ENCODE data around the gene LTF. TPM values are rescaled to one million over a fixed set of nuclear protein-coding genes. Genes with fewer than 3 reads are reported as not detected.
"Not testable (repeated sequence)": the region's sequence is repeated elsewhere in the genome, so short reads cannot be mapped to it uniquely, and the experiment has no call there.

LTF gene
- total RNA-seq, 1 donor from 2014 or later, result not detected

DNA sequence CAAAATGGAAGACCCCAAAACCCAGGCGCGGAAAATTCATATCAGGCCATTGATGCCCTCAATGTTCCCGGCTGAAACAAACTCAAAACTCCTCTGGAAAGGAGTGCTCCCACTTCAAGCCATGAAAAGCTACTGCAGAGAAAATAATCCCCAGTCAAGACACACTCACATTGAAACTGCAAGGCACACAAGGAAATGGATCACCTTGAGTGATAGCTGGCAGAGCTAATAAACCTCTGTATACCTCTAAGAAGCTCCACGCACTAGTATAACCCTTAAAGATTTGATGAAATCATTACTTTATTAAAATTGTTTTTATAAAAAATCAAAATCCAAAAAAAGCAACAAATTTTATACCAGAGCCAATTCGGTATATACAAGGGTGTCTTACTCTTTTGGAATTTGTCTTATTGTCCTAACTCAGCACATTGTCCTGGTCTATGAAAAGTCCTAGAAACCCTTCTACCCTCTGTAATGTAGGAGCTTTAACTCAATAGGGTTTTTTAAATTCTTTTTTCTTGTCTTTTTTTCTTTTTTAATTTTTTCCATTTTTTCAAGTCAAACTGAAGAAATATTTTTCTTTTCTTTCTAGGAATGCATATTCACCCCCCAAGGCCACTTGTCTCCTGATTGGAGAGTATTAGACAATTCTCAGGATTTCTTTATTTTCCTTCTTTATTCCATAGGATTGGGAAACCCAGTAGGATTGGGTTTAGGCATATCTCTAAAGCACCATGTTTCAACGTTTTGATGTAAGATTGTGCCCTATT lies 66.3 kb downstream of the LTF start:
- intact Hi-C loops (cut with micrococcal nuclease), result no loop called here

- intact Hi-C loops (cut with micrococcal nuclease), result no loop called here
Measured at GRCh38 chr3:46397111-46397510, 67.6 kb downstream of the LTF start.

- intact Hi-C loops (cut with micrococcal nuclease), result no loop called here
Measured at GRCh38 chr3:46395766-46396530, 68.8 kb downstream of the LTF start.

GRCh38 chr3:46395210-46395661 lies 69.5 kb downstream of the LTF start:
- intact Hi-C loops (cut with micrococcal nuclease), result no loop called here

GRCh38 chr3:46393554-46394434 lies 70.9 kb downstream of the LTF start:
- intact Hi-C loops (cut with micrococcal nuclease), result no loop called here

DNA sequence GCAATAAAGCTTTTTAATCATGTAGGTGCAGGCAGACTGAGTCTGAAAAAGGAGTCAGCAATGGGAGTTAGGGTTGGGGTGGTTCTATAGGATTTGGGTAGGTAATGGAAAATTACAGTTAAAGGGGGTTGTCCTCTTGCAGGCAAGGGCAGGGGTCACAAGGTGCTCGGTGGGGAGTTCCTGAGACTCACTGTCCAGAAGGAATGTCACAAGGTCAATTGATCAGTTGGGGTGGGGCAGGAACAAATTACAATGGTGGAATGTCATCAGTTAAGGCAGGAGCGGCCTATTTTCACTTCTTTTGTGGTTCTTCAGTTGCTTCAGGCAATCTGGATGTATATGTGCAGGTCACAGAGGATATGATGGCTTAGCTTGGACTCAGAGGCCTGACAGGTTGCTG lies 71.7 kb downstream of the LTF start:
- intact Hi-C loops (cut with micrococcal nuclease), result no loop called here

- intact Hi-C loops (cut with micrococcal nuclease), result not testable (repeated sequence)
Measured at GRCh38 chr3:46391526-46391925, 73.2 kb downstream of the LTF start.

GRCh38 chr3:46389306-46389705 lies 75.4 kb downstream of the LTF start:
- intact Hi-C loops (cut with micrococcal nuclease), result no loop called here

DNA sequence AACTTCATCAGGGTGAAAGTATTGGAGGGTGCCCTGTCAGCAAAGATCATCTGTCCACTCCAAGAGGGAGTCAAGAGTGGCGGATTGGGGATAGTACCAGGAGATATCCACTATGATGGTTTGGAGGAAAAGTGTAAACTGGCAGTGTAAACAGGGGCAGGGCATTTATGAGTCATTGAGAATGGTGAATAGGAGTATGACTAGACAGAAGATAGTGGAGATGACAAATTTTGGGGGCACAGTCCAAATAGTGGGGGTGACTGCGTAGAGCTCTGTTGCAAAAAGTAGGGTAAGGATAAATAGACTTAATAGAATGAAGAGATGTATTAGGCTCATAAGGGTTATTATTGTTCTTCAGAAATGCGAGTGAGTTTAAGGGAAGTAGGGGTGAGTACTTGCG lies 75.9 kb downstream of the LTF start:
- intact Hi-C loops (cut with micrococcal nuclease), result not testable (repeated sequence)

GRCh38 chr3:46386205-46386604 lies 78.5 kb downstream of the LTF start:
- intact Hi-C loops (cut with micrococcal nuclease), result no loop called here

Other genes with a start within 250 kb of the LTF start
- 0.16 and 0.27 TPM in 2 replicates for gene CCR3, start 222.4 kb downstream of the LTF start, total RNA-seq
- 19.8 and 19.9 TPM in 2 replicates for gene CCR2, start 110.8 kb downstream of the LTF start, total RNA-seq
- gene CCR5, start 94.0 kb downstream of the LTF start, total RNA-seq, result 8.9 TPM in 2 replicates
- gene CCRL2, start 57.6 kb downstream of the LTF start, total RNA-seq, result 3.5 and 4.1 TPM in 2 replicates
- gene RTP3, start 33.1 kb upstream of the LTF start, total RNA-seq, result not detected in 2 replicates
- 0.09 TPM in 1 of 2 replicates, not detected in the other for gene LRRC2, start 101.4 kb upstream of the LTF start, total RNA-seq
- gene FAM240A, start 147.6 kb upstream of the LTF start, total RNA-seq, result not detected in 2 replicates
- gene ALS2CL, start 228.8 kb upstream of the LTF start, total RNA-seq, result 3.2 and 3.5 TPM in 2 replicates
- gene TMIE, start 236.5 kb upstream of the LTF start, total RNA-seq, result 0.23 TPM in 1 of 2 replicates, not detected in the other